ENCODE data around the gene MACROD2.

DNA sequence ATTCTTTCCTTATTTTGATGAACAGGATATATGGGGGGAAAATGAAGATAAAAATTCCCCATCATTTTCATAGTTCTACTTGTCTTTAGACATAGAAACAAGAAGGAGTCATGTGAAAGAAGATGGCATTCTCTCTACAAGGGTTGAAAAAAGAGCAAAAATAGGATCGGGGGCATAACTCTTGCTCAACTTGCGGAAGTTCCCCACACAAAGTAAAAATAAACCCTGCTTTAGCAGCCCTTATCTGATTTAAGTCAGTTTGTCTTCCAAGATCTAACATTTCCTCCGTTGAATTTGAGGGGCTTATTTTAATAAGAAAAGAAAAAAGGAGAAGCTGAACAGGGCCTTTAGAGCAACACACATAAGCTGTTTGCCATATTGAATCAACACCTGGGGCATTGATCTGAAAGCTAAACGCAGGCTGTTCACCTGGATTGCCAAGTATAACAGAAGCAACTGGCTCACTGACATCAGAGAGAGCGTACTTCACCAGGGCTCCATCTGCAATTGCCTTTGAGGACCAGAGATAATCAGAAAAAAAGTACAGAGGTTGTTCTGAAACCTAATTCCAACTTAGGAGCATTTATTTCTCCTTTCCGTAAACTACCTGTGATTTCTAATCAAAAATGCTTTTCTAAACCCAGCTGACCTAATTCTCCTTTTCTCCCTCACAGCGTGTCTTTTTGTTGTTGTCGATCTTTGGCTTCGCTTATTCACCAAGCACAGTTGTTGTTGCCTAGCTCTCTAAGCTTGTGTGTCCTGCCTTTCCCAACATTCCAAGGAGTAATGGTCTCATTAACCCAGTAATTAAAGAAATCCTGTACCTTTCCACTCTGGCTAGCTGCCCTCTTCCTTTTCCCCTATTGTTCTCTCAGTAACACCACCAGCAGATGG, 2010.0 kb downstream of the MACROD2 start:
- TF ChIP-seq CTCF (conservative IDR thresholded peaks at IDR 0.05; ENCODE audit: low read depth, low read length) (no peak), EZH2 (IDR thresholded peaks at IDR 0.05; ENCODE audit: borderline replicate concordance, low read depth, low read length, poor library complexity, severe bottlenecking) (no peak)
